Mammary epithelial cell (primary cell): ENCODE measurements around the gene RAD9A.

Source experiments
- EZH2 ChIP-seq: IDR thresholded peaks from 2 replicates; pipeline ENCODE4 v1.6.1; 2012; ENCODE audit warnings: low read length, inconsistent platforms, borderline replicate concordance
- TF ChIP-seq, protein P1 (sequence below), 2 donors: IDR thresholded peaks in 1 of 2; conservative IDR thresholded peaks in 1 of 2; 2 replicates each; pipeline ENCODE4 v1.5.1; 2011 to 2012; ENCODE audit warnings: inconsistent platforms in 2 of 2, low read length in 2 of 2, mild to moderate bottlenecking in 2 of 2, control low read depth in 1 of 2, low read depth in 1 of 2; ENCODE audit not compliant: insufficient read depth in 1 of 2; ENCODE audit errors: extremely low read depth in 1 of 2

DNA sequence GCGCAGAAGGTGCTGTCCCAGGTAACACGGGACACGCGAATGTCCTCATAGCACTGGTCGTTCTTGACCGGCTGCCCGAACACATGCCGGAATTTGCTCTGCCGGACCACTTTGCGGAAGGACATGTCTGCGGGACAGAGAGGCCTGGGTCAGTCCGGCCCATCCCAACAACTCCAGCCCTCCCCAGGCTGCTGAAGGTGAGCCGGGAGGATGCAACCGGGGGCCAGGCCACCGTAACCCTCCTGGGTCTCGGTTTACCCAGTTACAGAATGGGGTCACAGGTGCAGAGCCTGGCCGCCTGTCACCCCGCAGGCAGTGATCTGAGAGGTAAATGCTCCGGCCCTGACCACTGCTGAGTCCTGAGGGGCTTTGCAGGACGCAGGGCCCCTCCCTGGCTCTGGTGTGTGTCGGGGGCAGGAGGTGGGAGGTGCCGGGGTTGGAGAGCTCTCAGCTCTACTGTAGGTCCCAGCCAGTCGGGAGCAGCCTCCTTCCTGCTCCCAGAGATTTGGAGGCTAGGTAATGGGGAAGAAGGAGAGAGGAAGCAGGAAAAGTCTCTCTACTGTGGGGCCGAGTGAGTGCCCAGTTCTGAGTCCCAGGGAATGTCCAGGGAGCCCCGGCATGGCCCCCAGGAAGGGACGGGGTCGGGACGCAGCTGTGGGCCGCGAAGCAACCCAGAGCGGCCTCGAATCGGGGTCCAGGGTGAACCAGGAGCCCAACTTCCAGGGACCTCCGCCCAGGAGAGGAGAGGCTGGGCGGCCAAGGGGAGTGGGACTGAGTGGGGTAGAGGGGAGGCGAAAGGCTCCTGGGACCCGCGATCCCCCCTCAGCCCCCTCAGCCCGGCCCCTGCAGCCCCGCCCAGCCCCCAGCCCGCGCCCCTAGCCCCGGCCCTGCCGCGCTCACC, 51.0 kb downstream of the RAD9A start:
- no peak for TF ChIP-seq EZH2
- TF ChIP-seq, protein P1, sequence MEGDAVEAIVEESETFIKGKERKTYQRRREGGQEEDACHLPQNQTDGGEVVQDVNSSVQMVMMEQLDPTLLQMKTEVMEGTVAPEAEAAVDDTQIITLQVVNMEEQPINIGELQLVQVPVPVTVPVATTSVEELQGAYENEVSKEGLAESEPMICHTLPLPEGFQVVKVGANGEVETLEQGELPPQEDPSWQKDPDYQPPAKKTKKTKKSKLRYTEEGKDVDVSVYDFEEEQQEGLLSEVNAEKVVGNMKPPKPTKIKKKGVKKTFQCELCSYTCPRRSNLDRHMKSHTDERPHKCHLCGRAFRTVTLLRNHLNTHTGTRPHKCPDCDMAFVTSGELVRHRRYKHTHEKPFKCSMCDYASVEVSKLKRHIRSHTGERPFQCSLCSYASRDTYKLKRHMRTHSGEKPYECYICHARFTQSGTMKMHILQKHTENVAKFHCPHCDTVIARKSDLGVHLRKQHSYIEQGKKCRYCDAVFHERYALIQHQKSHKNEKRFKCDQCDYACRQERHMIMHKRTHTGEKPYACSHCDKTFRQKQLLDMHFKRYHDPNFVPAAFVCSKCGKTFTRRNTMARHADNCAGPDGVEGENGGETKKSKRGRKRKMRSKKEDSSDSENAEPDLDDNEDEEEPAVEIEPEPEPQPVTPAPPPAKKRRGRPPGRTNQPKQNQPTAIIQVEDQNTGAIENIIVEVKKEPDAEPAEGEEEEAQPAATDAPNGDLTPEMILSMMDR (conservative IDR thresholded peaks at IDR 0.05 in 1 of 2, IDR thresholded peaks at IDR 0.05 in 1 of 2; ENCODE audit: extremely low read depth in 1 of 2, insufficient read depth in 1 of 2, low read depth in 1 of 2, low read length in 2 of 2) = no peak
